Right lung (tissue), 5 donors: ENCODE data around the gene RPL19. TPM values are rescaled to one million over a fixed set of nuclear protein-coding genes. Genes with fewer than 3 reads are reported as not detected.
A peak's percentile ranks its signal among the peaks of the same experiment; 100 is the strongest.

Source experiments
- DNase-seq, 2 donors: peaks; one replicate each; pipeline ENCODE4 v3.0.0-alpha.2; 2013
- polyA plus RNA-seq, 5 donors: library from polyadenylated mRNA; unstranded; fragments of 120-200 nt; gene quantifications; one replicate each; pipeline versions ENCODE4 v1.2.1 to v1.2.3, GENCODE V29; 2013; ENCODE audit warnings: inconsistent platforms in 1 of 5, low replicate concordance in 1 of 5; ENCODE audit not compliant: insufficient read length in 5 of 5, insufficient read depth in 1 of 5

Gene RPL19
- polyA plus RNA-seq, 5 donors: 2,041 to 2,572 (median 2,117) TPM

GRCh38 chr17:39195568-39196160 lies 4.4 kb upstream of the RPL19 start:
- DNase-seq: no peak

- DNase-seq: no peak
These were observed 3.8 kb upstream of the RPL19 start for GRCh38 chr17:39196241-39196807.

GRCh38 chr17:39196808-39197291 lies 3.2 kb upstream of the RPL19 start:
- DNase-seq: no peak

- peak; percentile 72 to 75 for DNase-seq
These were observed 2.5 kb upstream of the RPL19 start, which contains the start of gene CACNB1 for GRCh38 chr17:39197380-39198185. TSS of gene CACNB1 (minus strand) at chr17:39197669. CDS start at chr17:39197495, 174 bp downstream.

GRCh38 chr17:39198186-39198566 lies 1.9 kb upstream of the RPL19 start:
- DNase-seq: no peak

- no peak for DNase-seq
These were observed 338 bp upstream of the RPL19 start for GRCh38 chr17:39199820-39200069.

- DNase-seq: no peak
These were observed 951 bp downstream of the RPL19 start for GRCh38 chr17:39200957-39201510.

- no peak for DNase-seq
These were observed 4.2 kb downstream of the RPL19 start for GRCh38 chr17:39204245-39204644.

GRCh38 chr17:39205112-39205526 lies 5.0 kb downstream of the RPL19 start:
- DNase-seq: no peak

GRCh38 chr17:39208136-39208535 lies 8.1 kb downstream of the RPL19 start:
- no peak for DNase-seq

GRCh38 chr17:39208893-39209292 lies 8.8 kb downstream of the RPL19 start:
- DNase-seq: no peak

GRCh38 chr17:39209317-39210092 lies 9.4 kb downstream of the RPL19 start:
- DNase-seq: peak; percentile 64 to 77

GRCh38 chr17:39210093-39210434 lies 10.0 kb downstream of the RPL19 start:
- DNase-seq: no peak

GRCh38 chr17:39212195-39212810 lies 12.2 kb downstream of the RPL19 start:
- DNase-seq: no peak

GRCh38 chr17:39212841-39213480 lies 12.9 kb downstream of the RPL19 start:
- DNase-seq: no peak

- DNase-seq: no peak
These were observed 13.8 kb downstream of the RPL19 start for GRCh38 chr17:39213852-39214251.

GRCh38 chr17:39217734-39218369 lies 17.8 kb downstream of the RPL19 start:
- no peak for DNase-seq

GRCh38 chr17:39218906-39219305 lies 18.8 kb downstream of the RPL19 start:
- DNase-seq: no peak

GRCh38 chr17:39219647-39220154 lies 19.6 kb downstream of the RPL19 start:
- DNase-seq: no peak

- no peak for DNase-seq
These were observed 21.5 kb downstream of the RPL19 start for GRCh38 chr17:39221572-39221971.
